ENCODE data around the gene FLOT2. TPM values are rescaled to one million over a fixed set of nuclear protein-coding genes. Genes with fewer than 3 reads are reported as not detected.

FLOT2 gene
- total RNA-seq, 1 donor from 2014 or later: 73.1 TPM

GRCh38 chr17:28925912-28926365 is 28.4 kb upstream of the FLOT2 start:
- Mint-ChIP-seq H3K36me3 (peaks cover 27% of the 10 kb centered on the region), H3K9me3 (no peaks in the 10 kb centered on the region), H3K27ac (no peak overlapping the region), H3K4me1 (ENCODE audit: unreplicated experiment) (peaks cover 10% of the 10 kb centered on the region), H3K4me3 (no peak overlapping the region), H3K27me3 (no peaks in the 10 kb centered on the region)
- no peak for DNase-seq (ENCODE audit: extremely low spot score, unreplicated experiment)
- no peak for TF ChIP-seq CTCF (conservative IDR thresholded peaks at IDR 0.05)

DNA sequence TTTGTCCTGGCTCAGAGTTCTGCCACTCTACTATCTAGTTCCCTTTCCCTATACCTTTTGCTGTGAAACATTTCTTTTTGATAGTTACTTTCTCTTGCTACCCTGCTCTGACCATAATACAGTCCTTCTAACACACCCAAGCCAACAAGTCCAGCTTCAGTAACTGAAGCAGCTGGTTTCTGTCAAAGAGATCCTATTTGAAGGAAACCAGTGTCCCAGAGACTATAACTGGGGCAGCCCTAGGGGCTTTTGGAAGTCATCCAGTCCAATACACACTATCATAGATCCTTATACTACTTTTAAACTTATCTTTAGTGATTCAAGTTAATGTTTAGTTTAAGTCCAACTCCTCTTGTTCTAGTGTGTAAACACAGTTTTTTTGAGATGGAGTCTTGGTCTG is 22.7 kb upstream of the FLOT2 start:
- TF ChIP-seq CTCF (conservative IDR thresholded peaks at IDR 0.05): no peak
- Mint-ChIP-seq H3K4me3 (no peak overlapping the region), H3K27me3 (no peaks in the 10 kb centered on the region), H3K4me1 (ENCODE audit: unreplicated experiment) (no peaks in the 10 kb centered on the region), H3K36me3 (peaks cover 26% of the 10 kb centered on the region), H3K9me3 (no peaks in the 10 kb centered on the region), H3K27ac (no peak overlapping the region)
- DNase-seq (ENCODE audit: extremely low spot score, unreplicated experiment): no peak

GRCh38 chr17:28918295-28918694 is 20.8 kb upstream of the FLOT2 start:
- DNase-seq (ENCODE audit: extremely low spot score, unreplicated experiment): no peak
- Mint-ChIP-seq H3K4me3 (no peak overlapping the region), H3K4me1 (ENCODE audit: unreplicated experiment) (no peaks in the 10 kb centered on the region), H3K27me3 (no peaks in the 10 kb centered on the region), H3K36me3 (peaks cover 33% of the 10 kb centered on the region), H3K9me3 (no peaks in the 10 kb centered on the region), H3K27ac (no peak overlapping the region)
- TF ChIP-seq CTCF (conservative IDR thresholded peaks at IDR 0.05): no peak

DNA sequence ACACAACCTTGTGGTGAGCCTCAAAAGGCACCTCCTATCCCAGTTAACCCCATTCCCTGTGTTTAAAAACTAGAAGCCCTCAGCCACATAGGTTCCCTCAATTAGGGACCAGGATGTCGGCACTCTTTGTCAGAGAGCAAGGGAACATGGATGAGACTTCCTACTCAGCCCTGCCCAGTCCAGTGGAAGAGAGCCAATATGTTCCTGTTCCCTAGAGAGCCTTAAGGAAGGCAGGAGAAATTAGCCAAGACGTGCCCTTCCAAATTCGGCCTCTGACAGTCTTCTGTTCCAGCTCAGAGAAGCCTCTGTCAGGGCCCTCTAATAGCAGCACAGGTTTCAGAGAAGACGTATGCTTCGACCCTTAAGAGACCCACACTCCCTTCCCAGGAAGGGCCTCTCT is 19.9 kb upstream of the FLOT2 start:
- TF ChIP-seq CTCF (conservative IDR thresholded peaks at IDR 0.05): no peak
- no peaks in the 10 kb centered on the region for H3K4me1 Mint-ChIP-seq (ENCODE audit: unreplicated experiment)
- DNase-seq (ENCODE audit: extremely low spot score, unreplicated experiment): no peak
- H3K27ac Mint-ChIP-seq: no peak overlapping the region
- peaks cover 34% of the 10 kb centered on the region for H3K36me3 Mint-ChIP-seq
- no peaks in the 10 kb centered on the region for H3K27me3 Mint-ChIP-seq
- H3K4me3 Mint-ChIP-seq: no peak overlapping the region
- no peaks in the 10 kb centered on the region for H3K9me3 Mint-ChIP-seq

- Mint-ChIP-seq H3K27ac (no peak overlapping the region), H3K36me3 (peaks cover 34% of the 10 kb centered on the region)
Observed at GRCh38 chr17:28917029-28917428, 19.5 kb upstream of the FLOT2 start.

More at GRCh38 chr17:28917029-28917428, 19.5 kb upstream of the FLOT2 start:
- Mint-ChIP-seq H3K9me3 (no peaks in the 10 kb centered on the region), H3K4me1 (ENCODE audit: unreplicated experiment) (no peaks in the 10 kb centered on the region), H3K4me3 (no peak overlapping the region), H3K27me3 (no peaks in the 10 kb centered on the region)
- no peak for DNase-seq (ENCODE audit: extremely low spot score, unreplicated experiment)
- TF ChIP-seq CTCF (conservative IDR thresholded peaks at IDR 0.05): no peak
